HCT116 (cell line): ENCODE data around the gene PIM1. TPM values are rescaled to one million over a fixed set of nuclear protein-coding genes. Genes with fewer than 3 reads are reported as not detected.

ENCODE experiments used
- ATAC-seq: fragments of 200-7000 bp; cut with Tn5 transposase; 2 replicates; pipeline ENCODE4 v1.9.1; 2020; ENCODE audit warnings: mild to moderate bottlenecking, moderate library complexity
- BruUV-seq: library from RNA; stranded (reverse); fragments of 400-500 nt; replicated peaks from 2 replicates; lab custom pipeline; 2021; lab: Mats Ljungman, UMichigan
- CTCF ChIA-PET: fragments of 300-600 bp; sonication (Branson Sonifier 250); formaldehyde crosslinking; loops from one replicate; lab custom pipeline; 2021; ENCODE audit warnings: antibody characterized with exemption; lab: Charles Lee
- POLR2A ChIA-PET: fragments of 300-600, 350-600 bp; sonication (Branson Sonifier 250); formaldehyde crosslinking; loops from one replicate; lab custom pipeline; 2021; ENCODE audit warnings: antibody characterized with exemption; lab: Charles Lee
- RAD21 ChIA-PET, 2 experiments: fragments of 300-600 bp; sonication (Branson Sonifier 250); formaldehyde crosslinking; loops; one replicate each; lab custom pipeline; 2023; ENCODE audit warnings: low total read pairs in 2 of 2; ENCODE audit not compliant: uncharacterized antibody in 2 of 2, unreplicated experiment in 2 of 2, low non-redundant PET in 1 of 2; lab: Charles Lee
- DNase-seq: peaks from one replicate; pipeline ENCODE4 v3.0.0-alpha.2; 2010; ENCODE audit warnings: low read depth, low spot score
- H2AFZ ChIP-seq: fragments of 200-600 bp; shearing (Covaris generic), sonication (generic); 2 replicates; pipeline ENCODE4 v1.6.1; 2017; ENCODE audit warnings: low read depth, mixed run types, mixed read lengths, antibody characterized with exemption, low read length; ENCODE audit not compliant: poor library complexity, severe bottlenecking
- H3K27ac ChIP-seq: 2 replicates; pipeline ENCODE4 v1.5.1; 2012; ENCODE audit warnings: low read depth, low read length
- H3K27me3 ChIP-seq: fragments of 200-600 bp; sonication (generic); 2 replicates; pipeline ENCODE4 v1.6.1; 2016; ENCODE audit warnings: mixed run types, low read length, mixed read lengths; ENCODE audit not compliant: insufficient read depth
- H3K36me3 ChIP-seq, 2 experiments: fragments of 200-500 bp in 1 of 2; fragments of 200-600 bp in 1 of 2; sonication (Bioruptor generic) in 1 of 2; sonication (generic) in 1 of 2; 2 replicates each; pipeline versions ENCODE4 v1.5.1 to v1.6.1; 2014 to 2016; ENCODE audit warnings: low read length in 2 of 2, inconsistent platforms in 1 of 2, mixed read lengths in 1 of 2, mixed run types in 1 of 2; ENCODE audit not compliant: insufficient read depth in 2 of 2, control insufficient read depth in 1 of 2
- H3K4me1 ChIP-seq, 2 experiments: fragments of 200-600 bp in 1 of 2; sonication (generic) in 1 of 2; 2 replicates each; pipeline versions ENCODE4 v1.5.1 to v1.6.1; 2012 to 2017; ENCODE audit warnings: low read length in 2 of 2, inconsistent platforms in 1 of 2, mild to moderate bottlenecking in 1 of 2, mixed read lengths in 1 of 2, mixed run types in 1 of 2, moderate library complexity in 1 of 2; ENCODE audit not compliant: insufficient read depth in 2 of 2, control insufficient read depth in 1 of 2
- H3K4me2 ChIP-seq: fragments of 200-600 bp; sonication (generic); 2 replicates; pipeline ENCODE4 v1.6.1; 2017; ENCODE audit warnings: mixed run types, low read length, mixed read lengths
- H3K4me3 ChIP-seq, 2 experiments: fragments of 200-600 bp in 1 of 2; sonication (generic) in 1 of 2; replicated peaks in 1 of 2; 2 replicates each; pipeline ENCODE4 v1.5.1; 2011 to 2016; ENCODE audit warnings: low read length in 2 of 2, control low read depth in 1 of 2, low read depth in 1 of 2, mild to moderate bottlenecking in 1 of 2, mixed read lengths in 1 of 2, mixed run types in 1 of 2
- H3K79me2 ChIP-seq: fragments of 200-600 bp; sonication (generic); 2 replicates; pipeline ENCODE4 v1.6.1; 2017; ENCODE audit warnings: mild to moderate bottlenecking, mixed run types, low read length, moderate library complexity, mixed read lengths; ENCODE audit not compliant: insufficient read depth
- H3K9ac ChIP-seq: fragments of 200-600 bp; sonication (generic); 2 replicates; pipeline ENCODE4 v1.6.1; 2016; ENCODE audit warnings: low read length, mixed read lengths
- H3K9me2 ChIP-seq: fragments of 200-600 bp; sonication (generic), shearing (Covaris generic); 2 replicates; pipeline ENCODE4 v1.6.1; 2017; ENCODE audit warnings: mixed run types, mild to moderate bottlenecking, moderate library complexity; ENCODE audit not compliant: insufficient read depth
- H3K9me3 ChIP-seq, 2 experiments: fragments of 200-500 bp in 1 of 2; fragments of 200-600 bp in 1 of 2; sonication (Bioruptor generic) in 1 of 2; sonication (generic) in 1 of 2; 2 replicates each; pipeline ENCODE4 v1.6.1; 2014 to 2017; ENCODE audit warnings: low read length in 2 of 2, mixed read lengths in 2 of 2, inconsistent platforms in 1 of 2, low read depth in 1 of 2, mild to moderate bottlenecking in 1 of 2, mixed run types in 1 of 2, moderate library complexity in 1 of 2; ENCODE audit not compliant: control insufficient read depth in 1 of 2, insufficient read depth in 1 of 2
- H4K20me1 ChIP-seq: fragments of 200-600 bp; sonication (generic), shearing (Covaris generic); 2 replicates; pipeline ENCODE4 v1.6.1; 2017; ENCODE audit warnings: mixed run types, mild to moderate bottlenecking, moderate library complexity; ENCODE audit not compliant: insufficient read depth
- ATF3 ChIP-seq: IDR thresholded peaks from 2 replicates; pipeline ENCODE4 v1.6.1; 2012
- CBX3 ChIP-seq: IDR thresholded peaks from 2 replicates; pipeline ENCODE4 v1.6.1; 2012; ENCODE audit warnings: low read depth
- CEBPB ChIP-seq: IDR thresholded peaks from 2 replicates; pipeline ENCODE4 v1.6.1; 2012; ENCODE audit warnings: low read depth
- EGR1 ChIP-seq: IDR thresholded peaks from 2 replicates; pipeline ENCODE4 v1.6.1; 2012; ENCODE audit warnings: low read depth
- ELF1 ChIP-seq: IDR thresholded peaks from 2 replicates; pipeline ENCODE4 v1.6.1; 2012; ENCODE audit warnings: low read depth, borderline replicate concordance
- EZH2 ChIP-seq: fragments of 200-600 bp; sonication (generic); IDR thresholded peaks from 2 replicates; pipeline ENCODE4 v1.6.1; 2017; ENCODE audit warnings: antibody characterized with exemption, mixed run types
- EZH2phosphoT487 ChIP-seq: fragments of 200-600 bp; IDR thresholded peaks from 2 replicates; pipeline ENCODE4 v1.6.1; 2018; ENCODE audit warnings: antibody characterized with exemption, borderline replicate concordance
- FOSL1 ChIP-seq: IDR thresholded peaks from 2 replicates; pipeline ENCODE4 v1.6.1; 2012; ENCODE audit warnings: low read depth
- JUND ChIP-seq: IDR thresholded peaks from 2 replicates; pipeline ENCODE4 v1.6.1; 2012
- POLR2A ChIP-seq: IDR thresholded peaks from 2 replicates; pipeline ENCODE4 v1.7.0; 2011; ENCODE audit warnings: borderline replicate concordance; ENCODE audit not compliant: insufficient read depth, insufficient read length; ENCODE audit errors: extremely low read depth
- POLR2AphosphoS5 ChIP-seq: IDR thresholded peaks from 2 replicates; pipeline ENCODE4 v1.6.1; 2011; ENCODE audit warnings: mild to moderate bottlenecking, low read depth, low read length, moderate library complexity
- RAD21 ChIP-seq: IDR thresholded peaks from 2 replicates; pipeline ENCODE4 v1.6.1; 2012; ENCODE audit warnings: low read depth, mild to moderate bottlenecking
- SIN3A ChIP-seq: IDR thresholded peaks from 2 replicates; pipeline ENCODE4 v1.6.1; 2012; ENCODE audit warnings: low read depth
- SP1 ChIP-seq: IDR thresholded peaks from 2 replicates; pipeline ENCODE4 v1.6.1; 2012; ENCODE audit warnings: low read depth
- SRF ChIP-seq: IDR thresholded peaks from 2 replicates; pipeline ENCODE4 v1.6.1; 2012; ENCODE audit warnings: low read depth
- TCF7L2 ChIP-seq: IDR thresholded peaks from 2 replicates; pipeline ENCODE4 v1.7.0; 2011; ENCODE audit warnings: borderline replicate concordance, inconsistent platforms; ENCODE audit not compliant: insufficient read depth, insufficient read length; ENCODE audit errors: extremely low read depth
- YY1 ChIP-seq: IDR thresholded peaks from 2 replicates; pipeline ENCODE4 v1.6.1; 2011; ENCODE audit warnings: low read length, low read depth, moderate library complexity, mild to moderate bottlenecking; ENCODE audit not compliant: insufficient replicate concordance; ENCODE audit errors: extremely low read depth
- ZFX ChIP-seq: fragments of 450-650 bp; IDR thresholded peaks from 2 replicates; pipeline ENCODE4 v1.6.1; 2017
- ZNF274 ChIP-seq: fragments of 200-500 bp; sonication (Bioruptor generic); IDR thresholded peaks from 2 replicates; pipeline ENCODE4 v1.6.1; 2014; ENCODE audit warnings: mild to moderate bottlenecking, low read depth, low read length, inconsistent platforms
- intact Hi-C: fragments of 100-400 bp; cut with micrococcal nuclease; formaldehyde crosslinking; loops from 2 replicates; pipeline ENCODE4 v1.10.0; 2022
- total RNA-seq: library from RNA; stranded (reverse); gene quantifications from one replicate; pipeline ENCODE4 v1.2.1, GENCODE V29; 2021; ENCODE audit not compliant: unreplicated experiment
- TF ChIP-seq, protein P1 (sequence below): IDR thresholded peaks from 2 replicates; pipeline ENCODE4 v1.6.1; 2012
- TF ChIP-seq, protein P2 (sequence below): IDR thresholded peaks from 2 replicates; pipeline ENCODE4 v1.6.1; 2011; ENCODE audit warnings: mild to moderate bottlenecking, low read length, moderate library complexity; ENCODE audit not compliant: insufficient replicate concordance; ENCODE audit errors: extremely low read depth
- TF ChIP-seq, protein P3 (sequence below), 3 experiments: fragments of 200-600 bp in 1 of 3; sonication (generic) in 1 of 3; IDR thresholded peaks in 2 of 3; conservative IDR thresholded peaks in 1 of 3; 2 replicates each; pipeline ENCODE4 v1.5.1; 2012 to 2017; ENCODE audit warnings: low read depth in 2 of 3, low read length in 2 of 3, antibody characterized with exemption in 1 of 3, borderline replicate concordance in 1 of 3, control low read depth in 1 of 3, mild to moderate bottlenecking in 1 of 3, mixed read lengths in 1 of 3, mixed run types in 1 of 3, moderate library complexity in 1 of 3; ENCODE audit not compliant: insufficient read depth in 1 of 3

Gene PIM1
- total RNA-seq, 1 experiment from 2014 or later, result 26.2 TPM

- H3K36me3 ChIP-seq, result no peaks in the 10 kb centered on the region
- H3K9me2 ChIP-seq, result no peaks in the 10 kb centered on the region
- peaks cover 47 to 75% of the 10 kb centered on the region in 2 experiments for H3K4me1 ChIP-seq
- peak overlapping the region; percentile 86 for H2AFZ ChIP-seq
- ChIA-PET POLR2A (interaction anchor here (2.0 to 2.1 kb wide), 2 partner anchors 9 to 32 kb away, joined by 6 read pairs; partner anchors contain the start of gene PIM1), RAD21 (no interaction called here), CTCF (no interaction called here)
- intact Hi-C loops, result no loop called here
- ATAC-seq (peak; percentile 65), DNase-seq (peak; percentile 68)
- peak overlapping the region; percentile 57 for H3K27ac ChIP-seq
- H3K27me3 ChIP-seq, result no peaks in the 10 kb centered on the region
- peak overlapping the region; percentile 50 for H3K9ac ChIP-seq
- peak overlapping the region; percentile 80 for H3K4me2 ChIP-seq
- TSS peak; percentile 85 for BruUV-seq
- TF ChIP-seq RAD21 (no peak), SP1 (peak; percentile 83), POLR2A (no peak), ZNF274 (no peak), CEBPB (no peak; the same call in 1 of the 2 replicates), EZH2 (no peak), TCF7L2 (peak; percentile 11), JUND (peak; percentile 68; the same call in 1 of the 2 replicates), POLR2AphosphoS5 (peak; percentile 41), ZFX (no peak), FOSL1 (peak; percentile 71), YY1 (no peak), SRF (no peak), ATF3 (no peak), SIN3A (peak; percentile 41; the same call in 1 of the 2 replicates), EGR1 (no peak), CBX3 (no peak), ELF1 (no peak), EZH2phosphoT487 (no peak)
- TF ChIP-seq, protein P1, sequence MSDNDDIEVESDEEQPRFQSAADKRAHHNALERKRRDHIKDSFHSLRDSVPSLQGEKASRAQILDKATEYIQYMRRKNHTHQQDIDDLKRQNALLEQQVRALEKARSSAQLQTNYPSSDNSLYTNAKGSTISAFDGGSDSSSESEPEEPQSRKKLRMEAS, result peak; percentile 49
- TF ChIP-seq, protein P2, sequence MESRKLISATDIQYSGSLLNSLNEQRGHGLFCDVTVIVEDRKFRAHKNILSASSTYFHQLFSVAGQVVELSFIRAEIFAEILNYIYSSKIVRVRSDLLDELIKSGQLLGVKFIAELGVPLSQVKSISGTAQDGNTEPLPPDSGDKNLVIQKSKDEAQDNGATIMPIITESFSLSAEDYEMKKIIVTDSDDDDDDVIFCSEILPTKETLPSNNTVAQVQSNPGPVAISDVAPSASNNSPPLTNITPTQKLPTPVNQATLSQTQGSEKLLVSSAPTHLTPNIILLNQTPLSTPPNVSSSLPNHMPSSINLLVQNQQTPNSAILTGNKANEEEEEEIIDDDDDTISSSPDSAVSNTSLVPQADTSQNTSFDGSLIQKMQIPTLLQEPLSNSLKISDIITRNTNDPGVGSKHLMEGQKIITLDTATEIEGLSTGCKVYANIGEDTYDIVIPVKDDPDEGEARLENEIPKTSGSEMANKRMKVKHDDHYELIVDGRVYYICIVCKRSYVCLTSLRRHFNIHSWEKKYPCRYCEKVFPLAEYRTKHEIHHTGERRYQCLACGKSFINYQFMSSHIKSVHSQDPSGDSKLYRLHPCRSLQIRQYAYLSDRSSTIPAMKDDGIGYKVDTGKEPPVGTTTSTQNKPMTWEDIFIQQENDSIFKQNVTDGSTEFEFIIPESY, result no peak
- TF ChIP-seq, protein P3, sequence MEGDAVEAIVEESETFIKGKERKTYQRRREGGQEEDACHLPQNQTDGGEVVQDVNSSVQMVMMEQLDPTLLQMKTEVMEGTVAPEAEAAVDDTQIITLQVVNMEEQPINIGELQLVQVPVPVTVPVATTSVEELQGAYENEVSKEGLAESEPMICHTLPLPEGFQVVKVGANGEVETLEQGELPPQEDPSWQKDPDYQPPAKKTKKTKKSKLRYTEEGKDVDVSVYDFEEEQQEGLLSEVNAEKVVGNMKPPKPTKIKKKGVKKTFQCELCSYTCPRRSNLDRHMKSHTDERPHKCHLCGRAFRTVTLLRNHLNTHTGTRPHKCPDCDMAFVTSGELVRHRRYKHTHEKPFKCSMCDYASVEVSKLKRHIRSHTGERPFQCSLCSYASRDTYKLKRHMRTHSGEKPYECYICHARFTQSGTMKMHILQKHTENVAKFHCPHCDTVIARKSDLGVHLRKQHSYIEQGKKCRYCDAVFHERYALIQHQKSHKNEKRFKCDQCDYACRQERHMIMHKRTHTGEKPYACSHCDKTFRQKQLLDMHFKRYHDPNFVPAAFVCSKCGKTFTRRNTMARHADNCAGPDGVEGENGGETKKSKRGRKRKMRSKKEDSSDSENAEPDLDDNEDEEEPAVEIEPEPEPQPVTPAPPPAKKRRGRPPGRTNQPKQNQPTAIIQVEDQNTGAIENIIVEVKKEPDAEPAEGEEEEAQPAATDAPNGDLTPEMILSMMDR (IDR thresholded peaks at IDR 0.05 in 2 of 3, conservative IDR thresholded peaks at IDR 0.05 in 1 of 3; ENCODE audit: borderline replicate concordance in 1 of 3, insufficient read depth in 1 of 3, low read depth in 2 of 3, low read length in 2 of 3), result no peak
- H4K20me1 ChIP-seq, result no peaks in the 10 kb centered on the region
- no peaks in the 10 kb centered on the region for H3K9me3 ChIP-seq
- H3K79me2 ChIP-seq, result no peaks in the 10 kb centered on the region
- peak overlapping the region in 1 of 2 experiments; percentile 42; a peak in 3 of 4 replicates for H3K4me3 ChIP-seq
These were observed 32.5 kb upstream of the PIM1 start for GRCh38 chr6:37137201-37138090.
